ENCODE measurements around the gene MS4A1. TPM values are rescaled to one million over a fixed set of nuclear protein-coding genes. Genes with fewer than 3 reads are reported as not detected.
"Not testable (repeated sequence)": the region's sequence is repeated elsewhere in the genome, so short reads cannot be mapped to it uniquely, and the experiment has no call there.

Gene MS4A1
- total RNA-seq = not detected
- long read RNA-seq = 0 reads

DNA sequence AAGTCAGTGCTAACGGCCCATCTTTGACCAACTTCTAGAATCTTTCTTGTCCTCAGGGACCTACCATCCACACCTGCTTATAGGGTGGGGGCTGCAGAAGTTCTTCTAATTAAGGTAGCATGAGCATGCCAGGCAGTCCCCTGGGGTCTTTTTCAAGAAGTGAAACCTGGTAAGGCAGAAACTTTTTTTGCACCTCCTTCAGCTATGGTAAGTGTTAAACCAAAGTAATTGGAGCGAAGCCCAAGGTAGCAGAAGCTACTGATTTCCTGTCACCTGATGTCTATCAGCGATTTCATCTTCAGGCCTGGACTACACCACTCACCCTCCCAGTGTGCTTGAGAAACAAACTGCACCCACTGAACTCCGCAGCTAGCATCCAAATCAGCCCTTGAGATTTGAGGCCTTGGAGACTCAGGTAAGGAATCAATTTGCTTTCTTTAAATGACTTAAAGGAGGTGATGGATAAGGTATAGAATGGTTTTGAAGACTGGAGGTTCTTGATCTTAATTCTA lies at the start of gene MS4A1:
Gene MS4A1, plus strand, starts transcription at position 317 of the 512 bp plus-strand sequence. CDS start 6,528 bp downstream, outside the sequence.
- intact Hi-C loops (cut with DNase I) = no loop called here
- no peak for ATAC-seq
- DNase-seq (ENCODE audit: missing footprints) = no peak

DNA sequence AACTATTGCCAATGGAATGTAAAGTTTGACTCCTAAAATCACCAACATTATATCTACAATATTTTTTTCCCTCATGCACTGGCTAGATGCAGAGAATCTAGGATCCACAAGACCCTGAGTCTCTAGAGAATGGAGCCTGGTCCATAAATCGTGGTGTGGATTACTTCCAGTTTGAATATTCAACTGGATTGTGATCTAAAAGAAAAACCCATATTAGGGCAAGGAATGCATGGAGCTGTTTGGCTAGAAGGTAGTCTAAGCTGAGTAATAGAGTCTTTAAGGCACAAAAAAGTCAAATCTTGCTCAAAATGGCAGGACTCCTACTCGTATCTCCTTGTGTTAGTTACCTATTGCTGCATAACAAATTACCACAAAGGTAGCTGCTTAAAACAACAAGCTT lies 35.6 kb upstream of the MS4A1 start:
- DNase-seq (ENCODE audit: missing footprints) (no peak), ATAC-seq (no peak)
- intact Hi-C loops (cut with DNase I) = no loop called here

- DNase-seq (ENCODE audit: missing footprints) (no peak), ATAC-seq (no peak)
- intact Hi-C loops (cut with DNase I) = no loop called here
Measured at GRCh38 chr11:60422609-60423008, 33.0 kb upstream of the MS4A1 start.

DNA sequence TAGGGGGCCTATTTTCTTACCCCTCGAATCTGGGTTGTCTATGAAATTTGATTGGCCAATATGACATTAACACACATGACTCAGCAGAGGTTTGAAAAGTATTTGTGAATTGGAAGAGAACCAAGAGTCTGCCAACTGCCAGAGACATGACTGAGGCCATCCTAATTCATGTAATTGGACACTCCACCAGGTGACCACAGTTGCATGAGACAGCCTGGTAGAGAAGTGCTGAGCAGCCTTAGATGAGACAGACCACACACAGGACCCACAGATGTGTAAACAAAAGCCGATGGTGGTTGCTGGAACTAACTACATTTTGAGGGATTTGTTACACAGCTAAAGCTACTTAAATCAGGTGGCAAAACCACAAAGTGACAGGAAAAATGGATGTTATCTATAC lies 27.1 kb upstream of the MS4A1 start:
- DNase-seq (ENCODE audit: missing footprints) = no peak
- intact Hi-C loops (cut with DNase I) = no loop called here
- no peak for ATAC-seq

DNA sequence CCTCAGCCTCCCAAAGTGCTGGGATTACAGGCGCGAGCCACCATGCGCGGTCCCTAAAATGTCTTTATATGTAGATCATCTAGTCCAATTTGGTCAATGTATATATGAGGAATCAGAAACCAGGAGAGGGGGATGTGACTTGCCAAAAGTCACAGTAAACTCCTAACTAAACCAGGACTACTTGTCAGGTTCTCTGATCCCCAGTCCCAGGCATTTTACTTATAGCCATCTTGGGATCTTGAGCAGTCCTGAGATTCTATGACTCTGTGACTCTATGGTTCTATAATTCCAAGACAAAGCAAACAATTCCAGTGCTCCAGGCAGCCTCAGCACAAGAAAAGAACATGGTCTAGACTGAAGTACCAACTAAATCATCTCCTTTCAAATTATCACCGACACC lies 26.4 kb upstream of the MS4A1 start, which contains the start of gene MS4A5:
Gene MS4A5, plus strand, starts transcription at position 301 of the 400 bp plus-strand sequence. CDS start 103 bp downstream, outside the sequence.
- DNase-seq (ENCODE audit: missing footprints) (no peak), ATAC-seq (no peak)
- intact Hi-C loops (cut with DNase I) = no loop called here

DNA sequence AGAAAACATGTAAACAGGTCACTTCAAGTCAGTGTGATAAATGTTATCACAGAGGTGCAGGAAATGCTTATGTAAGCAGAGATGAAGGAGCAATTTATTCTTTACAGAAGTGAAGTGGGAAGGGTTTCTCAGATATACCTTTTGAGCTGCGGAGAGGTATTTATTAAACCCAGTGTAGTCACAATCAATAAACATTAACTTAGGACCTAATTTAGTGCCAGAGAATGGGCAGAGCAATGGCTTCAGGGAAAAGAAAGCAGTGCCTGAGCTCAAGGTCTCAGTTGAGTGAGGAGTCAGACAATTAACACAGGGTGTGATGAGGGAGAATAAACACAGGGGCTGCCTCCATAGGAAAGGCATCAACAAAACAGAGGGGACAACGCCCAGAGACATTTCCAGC lies 24.4 kb upstream of the MS4A1 start:
- DNase-seq (ENCODE audit: missing footprints) (no peak), ATAC-seq (no peak)
- intact Hi-C loops (cut with DNase I) = no loop called here

- intact Hi-C loops (cut with DNase I) = no loop called here
- ATAC-seq = no peak
- DNase-seq (ENCODE audit: missing footprints) = no peak
Measured at GRCh38 chr11:60433401-60433800, 22.2 kb upstream of the MS4A1 start.

DNA sequence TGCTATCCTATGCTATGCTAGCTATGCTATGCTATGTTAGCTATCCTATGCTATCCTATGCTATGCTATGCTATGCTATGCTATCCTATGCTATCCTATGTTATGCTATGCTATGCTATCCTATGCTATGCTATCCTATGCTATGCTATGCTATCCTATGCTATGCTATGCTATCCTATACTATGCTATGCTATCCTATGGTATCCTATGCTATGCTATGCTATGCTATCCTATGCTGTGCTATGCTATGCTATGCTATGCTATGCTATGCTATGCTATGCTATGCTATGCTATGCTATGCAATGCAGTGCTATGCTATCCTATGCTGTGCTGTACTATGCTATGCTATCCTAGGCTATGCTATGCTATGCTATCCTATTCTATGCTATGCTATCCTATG lies 8.6 kb upstream of the MS4A1 start:
- intact Hi-C loops (cut with DNase I) = no loop called here
- ATAC-seq (no peak), DNase-seq (ENCODE audit: missing footprints) (no peak)

- intact Hi-C loops (cut with DNase I) = no loop called here
- DNase-seq (ENCODE audit: missing footprints) (no peak), ATAC-seq (no peak)
Measured at GRCh38 chr11:60447846-60448245, 7.8 kb upstream of the MS4A1 start.

GRCh38 chr11:60451185-60451584 lies 4.5 kb upstream of the MS4A1 start:
- ATAC-seq; DNase-seq (ENCODE audit: missing footprints); intact Hi-C loops (cut with DNase I): not testable (repeated sequence)

GRCh38 chr11:60454212-60454611 lies 1.4 kb upstream of the MS4A1 start:
- DNase-seq (ENCODE audit: missing footprints) (no peak), ATAC-seq (no peak)
- intact Hi-C loops (cut with DNase I) = no loop called here

DNA sequence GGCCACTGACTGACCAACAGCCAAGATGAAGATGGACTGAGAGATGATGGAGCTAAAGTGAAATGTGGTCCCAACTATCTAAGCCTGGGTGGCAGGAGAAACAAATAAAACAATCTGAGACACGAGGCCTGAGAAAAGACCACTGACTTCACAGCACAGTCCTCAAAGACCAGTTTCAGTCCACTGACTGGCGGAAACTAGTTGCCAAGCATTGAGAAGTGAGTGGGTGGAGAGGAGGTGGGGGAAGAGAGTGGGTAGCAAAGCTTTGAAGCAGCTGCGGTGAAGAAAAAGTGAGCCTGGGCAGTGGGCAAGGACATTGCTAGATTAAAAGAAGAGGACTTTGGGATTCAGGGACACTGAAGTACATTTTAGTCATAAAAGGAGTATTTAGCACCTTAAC lies 1.9 kb downstream of the MS4A1 start:
- DNase-seq (ENCODE audit: missing footprints) (no peak), ATAC-seq (no peak)
- intact Hi-C loops (cut with DNase I) = no loop called here

DNA sequence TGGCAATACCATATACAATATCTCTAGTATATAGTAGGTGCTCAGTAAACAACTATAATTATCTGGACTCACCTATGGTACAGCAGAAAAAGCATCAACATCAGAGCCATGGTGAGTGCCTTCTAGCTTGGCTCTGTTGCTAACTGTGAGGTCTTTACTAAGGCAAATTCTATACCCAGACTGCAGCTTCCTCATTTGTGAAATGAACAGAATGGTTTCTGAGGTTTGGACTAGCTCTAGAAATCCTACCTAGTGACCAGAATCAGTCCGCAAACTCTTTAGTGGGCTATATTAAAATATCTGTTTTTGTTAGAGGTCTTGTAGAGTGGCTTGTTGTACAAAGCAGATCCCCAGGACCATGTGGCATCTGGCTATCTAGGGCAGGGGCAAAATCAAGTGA lies 3.7 kb downstream of the MS4A1 start:
- intact Hi-C loops (cut with DNase I) = no loop called here
- ATAC-seq (no peak), DNase-seq (ENCODE audit: missing footprints) (no peak)

- DNase-seq (ENCODE audit: missing footprints) (no peak), ATAC-seq (no peak)
- intact Hi-C loops (cut with DNase I) = no loop called here
Measured at GRCh38 chr11:60468829-60469228, 13.2 kb downstream of the MS4A1 start.

DNA sequence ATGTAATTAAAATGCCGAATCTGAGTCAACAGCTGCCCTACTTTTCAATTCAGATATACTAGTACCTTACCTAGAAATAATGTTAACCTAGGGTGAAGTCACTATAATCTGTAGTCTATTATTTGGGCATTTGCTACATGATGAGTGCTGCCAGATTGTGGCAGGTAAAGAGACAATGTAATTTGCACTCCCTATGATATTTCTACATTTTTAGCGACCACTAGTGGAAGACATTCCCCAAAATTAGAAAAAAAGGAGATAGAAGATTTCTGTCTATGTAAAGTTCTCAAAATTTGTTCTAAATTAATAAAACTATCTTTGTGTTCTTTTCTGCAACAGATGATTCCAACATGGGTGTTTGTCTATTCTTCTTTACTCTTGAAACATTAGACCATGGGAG lies 14.1 kb downstream of the MS4A1 start:
- no peak for ATAC-seq
- intact Hi-C loops (cut with DNase I) = no loop called here
- DNase-seq (ENCODE audit: missing footprints) = no peak

- DNase-seq (ENCODE audit: missing footprints) (no peak), ATAC-seq (peak; percentile 23)
- intact Hi-C loops (cut with DNase I) = no loop called here
Measured at GRCh38 chr11:60477035-60477445, 21.4 kb downstream of the MS4A1 start.

- intact Hi-C loops (cut with DNase I) = no loop called here
- DNase-seq (ENCODE audit: missing footprints) = no peak
- ATAC-seq = no peak
Measured at GRCh38 chr11:60482361-60482760, 26.7 kb downstream of the MS4A1 start.

- no peak for DNase-seq (ENCODE audit: missing footprints)
- intact Hi-C loops (cut with DNase I) = no loop called here
- ATAC-seq = no peak
Measured at GRCh38 chr11:60485987-60486386, 30.3 kb downstream of the MS4A1 start.

DNA sequence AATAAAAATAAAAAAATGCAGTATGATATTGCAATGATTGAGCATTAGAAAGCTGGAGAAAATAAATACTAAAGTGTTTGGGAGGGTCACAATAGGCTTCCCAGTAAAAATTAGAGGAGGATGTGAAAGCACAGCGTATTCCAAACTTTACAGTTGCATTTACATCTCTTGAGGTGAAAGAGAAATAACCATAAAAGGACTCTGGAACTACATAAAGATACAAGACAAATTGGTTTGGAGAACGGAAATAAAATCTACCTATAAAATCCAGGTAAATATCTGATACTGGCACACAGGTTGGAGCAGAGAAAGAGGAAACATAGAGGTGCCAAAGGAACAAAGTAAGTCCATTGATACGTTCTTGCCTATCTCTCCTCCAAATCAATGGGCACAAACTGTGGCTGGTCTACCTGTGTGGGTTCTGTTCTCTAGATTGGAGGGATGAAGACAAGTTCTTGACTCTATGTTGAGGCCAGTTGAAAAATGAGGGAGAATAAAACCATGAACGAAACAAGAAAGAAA lies 36.9 kb downstream of the MS4A1 start, which contains the start of gene MS4A12:
Gene MS4A12, plus strand, starts transcription at position 291 of the 522 bp plus-strand sequence. CDS start 4,541 bp downstream, outside the sequence.
- ATAC-seq (no peak), DNase-seq (ENCODE audit: missing footprints) (no peak)
- intact Hi-C loops (cut with DNase I) = no loop called here

DNA sequence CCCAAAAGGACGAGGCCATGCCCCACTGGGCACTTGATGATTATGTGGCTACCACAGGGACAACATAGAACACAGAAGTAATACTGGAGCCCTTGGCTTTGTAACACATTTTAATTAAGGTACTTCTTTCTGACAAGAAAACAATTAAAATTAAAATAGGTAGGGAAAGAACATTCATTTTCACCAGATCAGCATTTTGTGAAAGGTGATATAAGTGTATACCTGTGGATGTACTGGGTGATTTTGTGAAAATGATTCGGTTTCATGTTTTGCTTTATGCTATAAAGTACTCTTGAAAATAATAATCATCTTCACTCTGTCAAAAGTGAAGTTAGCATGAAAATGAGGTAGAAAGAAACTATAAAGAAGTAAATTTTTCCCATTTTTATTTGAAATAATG lies 37.8 kb downstream of the MS4A1 start:
- DNase-seq (ENCODE audit: missing footprints) (no peak), ATAC-seq (no peak)
- intact Hi-C loops (cut with DNase I) = no loop called here

DNA sequence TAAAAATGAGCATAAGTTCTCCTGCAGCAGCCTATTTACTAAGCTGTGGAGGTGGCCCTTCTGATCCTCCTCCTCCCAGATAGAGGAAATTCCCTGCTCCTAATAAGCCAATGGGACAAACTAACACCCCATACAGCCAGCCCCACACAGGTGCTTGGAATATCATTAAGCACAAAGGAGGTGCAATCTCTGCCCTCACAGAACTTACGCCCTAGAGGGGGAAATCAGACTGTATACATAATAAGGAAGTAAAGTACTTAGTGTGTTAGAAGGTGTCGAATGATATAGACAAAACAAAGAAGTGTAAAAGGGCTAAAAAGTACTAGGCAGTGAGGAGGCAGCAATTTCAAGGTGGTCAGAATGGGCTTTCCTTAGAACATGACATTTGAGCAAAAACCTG lies 42.8 kb downstream of the MS4A1 start:
- intact Hi-C loops (cut with DNase I) = no loop called here
- DNase-seq (ENCODE audit: missing footprints) = no peak
- ATAC-seq = no peak

Measured in Right ventricle myocardium inferior (tissue), 1 donor.